NCI-H2196 (cell line): ENCODE data around the gene SH3PXD2B.
"Not testable (repeated sequence)": the region's sequence is repeated elsewhere in the genome, so short reads cannot be mapped to it uniquely, and the experiment has no call there.

Experiments used
- DNase-seq: peaks from one replicate; lab custom pipeline; 2025; ENCODE audit not compliant: unreplicated experiment; lab: John Stamatoyannopoulos, UW

The SH3PXD2B gene

DNA sequence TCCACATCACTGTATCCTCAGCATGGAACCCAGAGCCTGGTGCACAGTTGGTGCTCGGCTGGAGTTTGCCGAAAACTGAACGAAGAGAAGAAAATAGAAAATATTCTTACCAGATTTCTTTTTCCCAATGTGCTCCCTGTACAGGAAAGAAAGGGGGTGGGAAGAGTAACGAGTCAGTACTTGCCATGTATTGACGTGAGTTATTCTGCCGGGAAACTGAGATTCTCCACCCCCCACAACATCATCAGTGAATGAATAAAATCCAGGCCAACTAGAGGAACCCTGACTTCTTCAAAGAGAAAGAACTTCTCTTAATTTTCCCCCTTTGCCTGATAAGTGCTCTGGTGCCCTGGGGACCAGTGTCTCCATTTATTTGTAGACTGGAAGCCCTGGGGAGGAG, 80.6 kb downstream of the SH3PXD2B start:
- no peak for DNase-seq

DNA sequence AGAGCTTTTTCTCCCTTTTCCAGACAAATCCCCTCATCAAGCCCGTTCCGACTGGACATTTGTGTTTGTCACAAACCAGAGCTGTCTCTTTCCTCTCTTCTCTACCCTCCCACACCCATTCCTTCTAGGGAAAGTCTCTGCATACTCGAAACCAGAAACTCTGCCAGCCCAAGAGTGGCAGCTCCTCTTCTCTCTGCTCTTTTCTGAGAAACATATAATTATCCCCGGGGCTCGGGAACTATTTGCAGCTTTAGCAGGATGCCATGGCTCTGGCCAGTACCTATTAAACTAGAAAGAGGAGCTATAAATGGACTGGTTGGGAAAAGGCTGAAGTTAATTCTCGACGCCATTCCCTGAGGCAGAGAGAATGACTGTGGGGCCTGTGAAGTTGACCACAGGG, 82.6 kb downstream of the SH3PXD2B start:
- no peak for DNase-seq

DNA sequence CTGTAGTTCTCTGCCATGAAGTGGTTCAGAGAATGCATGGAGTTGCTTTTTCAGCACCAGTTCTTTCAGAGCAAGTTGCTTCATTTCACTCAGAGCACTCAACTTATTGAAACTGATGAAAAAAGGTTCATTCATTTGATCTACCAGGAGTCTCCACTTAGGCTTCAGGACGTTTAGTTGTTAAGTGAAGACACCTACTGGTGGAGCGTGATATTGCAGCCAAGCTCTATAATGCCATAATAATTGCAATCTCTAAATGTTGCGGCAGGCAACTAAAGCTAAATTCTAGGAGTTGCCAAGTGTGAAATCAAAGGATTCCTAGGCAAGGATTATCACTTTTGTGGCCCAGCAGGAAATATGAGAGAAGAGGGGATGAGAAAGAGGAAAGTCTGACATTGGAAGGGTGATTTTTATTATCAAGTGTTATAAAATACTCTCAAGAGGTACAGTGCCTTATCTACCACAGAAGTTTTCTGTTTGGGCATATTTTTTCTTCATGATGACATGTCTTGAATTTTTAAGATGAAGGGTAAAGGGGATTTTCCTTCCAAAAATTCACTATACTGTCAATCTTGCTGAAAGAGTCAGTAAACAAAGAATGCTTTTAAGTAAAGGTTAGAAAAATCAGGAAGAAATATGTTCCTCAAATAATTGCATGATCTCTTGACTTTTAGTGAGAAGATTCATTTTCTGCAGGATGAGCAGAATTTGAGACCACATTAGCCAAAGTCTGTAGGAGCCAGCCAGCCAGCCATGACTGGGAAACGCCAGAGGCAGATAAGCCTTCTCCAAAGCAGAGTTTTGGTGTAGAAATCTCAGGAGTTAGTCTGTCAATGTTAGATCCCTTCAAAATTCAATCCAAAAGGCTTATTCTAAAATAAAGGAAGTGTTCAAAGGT, 83.4 kb downstream of the SH3PXD2B start:
- no peak for DNase-seq

DNA sequence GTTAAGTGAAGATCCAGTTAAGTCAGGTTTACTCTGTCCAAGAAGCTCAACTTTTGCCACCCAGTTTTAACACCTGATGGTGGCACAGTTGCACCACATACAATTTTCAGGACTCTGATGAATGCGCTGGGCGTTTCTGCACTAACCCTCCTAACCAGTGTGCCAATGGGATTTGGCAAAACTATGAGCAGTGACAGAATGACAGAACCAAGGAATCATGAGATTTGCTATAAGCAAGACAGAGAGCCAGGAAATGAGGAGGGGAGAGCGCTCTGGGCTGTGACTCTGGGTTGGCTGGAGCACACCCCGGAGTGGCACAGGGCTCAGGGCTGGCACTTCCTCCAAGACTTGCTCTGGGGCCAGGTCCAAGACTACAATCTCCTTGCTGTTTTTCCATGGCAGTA, 84.1 kb downstream of the SH3PXD2B start:
- DNase-seq = no peak

DNA sequence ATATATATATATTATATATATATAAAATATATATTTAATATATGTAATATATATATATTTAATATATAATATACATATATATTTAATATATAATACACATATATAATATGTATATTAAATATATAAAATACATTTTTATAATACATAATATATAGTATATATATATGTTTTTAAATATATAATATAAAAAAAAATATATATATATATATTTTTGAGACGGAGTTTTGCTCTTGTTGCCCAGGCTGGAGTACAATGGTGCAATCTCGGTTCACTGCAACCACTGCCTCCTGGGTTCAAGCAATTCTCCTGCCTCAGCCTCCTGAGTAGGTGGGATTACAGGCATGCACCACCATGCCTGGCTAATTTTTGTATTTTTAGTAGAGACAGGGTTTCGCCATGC, 85.6 kb downstream of the SH3PXD2B start:
- DNase-seq = not testable (repeated sequence)

DNA sequence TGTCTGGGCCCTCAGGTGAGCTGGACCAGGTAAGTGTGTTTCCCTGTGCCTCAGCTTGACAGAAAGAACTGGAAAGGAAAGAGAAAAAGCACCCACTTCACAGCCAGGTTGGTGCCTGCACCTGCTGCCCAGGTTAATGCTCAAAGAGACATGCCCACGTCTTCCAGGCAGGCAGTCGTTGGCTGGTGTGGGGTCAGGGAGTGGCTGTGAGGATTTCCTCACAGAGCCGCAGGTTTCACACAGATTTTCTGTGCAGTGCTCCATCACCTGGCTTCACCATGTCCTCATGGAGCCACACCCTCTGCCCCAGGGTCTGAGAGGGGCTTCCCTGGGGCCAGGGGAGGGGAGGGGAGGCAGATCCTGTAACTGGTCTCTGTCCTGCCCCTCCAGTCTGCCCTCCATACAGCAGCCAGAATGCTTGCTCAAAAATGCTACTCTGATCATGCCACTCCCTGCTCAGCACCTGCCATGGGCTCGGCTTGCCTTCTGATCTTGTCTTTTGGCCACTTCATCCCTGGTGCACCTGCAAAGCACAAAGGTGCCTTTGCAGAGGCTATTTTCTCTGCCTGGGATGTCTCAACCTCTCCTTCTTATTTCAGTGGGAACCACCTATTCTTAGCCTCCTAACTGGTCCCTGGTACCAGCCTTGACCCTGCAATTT, 88.2 kb downstream of the SH3PXD2B start:
- DNase-seq = peak; percentile 44

DNA sequence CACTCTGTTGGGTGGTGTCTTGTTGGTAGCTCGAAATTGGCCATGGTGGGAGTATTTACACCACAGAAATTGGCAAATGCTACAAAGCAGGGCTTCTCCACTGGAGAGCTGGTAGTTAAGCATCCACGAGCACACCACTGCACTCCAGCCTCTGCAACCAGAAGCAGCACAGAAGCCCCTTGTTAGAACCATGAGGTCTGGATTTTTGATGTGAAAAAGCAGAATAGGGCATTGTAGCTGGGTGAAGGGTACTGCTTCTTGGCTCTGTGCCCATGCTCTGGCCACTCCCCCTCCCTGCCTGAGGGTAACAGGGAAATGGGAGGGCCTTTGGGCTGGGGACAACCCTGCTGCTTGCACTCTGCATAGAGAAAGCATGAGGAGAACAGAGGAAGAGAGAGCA, 89.6 kb downstream of the SH3PXD2B start:
- no peak for DNase-seq

DNA sequence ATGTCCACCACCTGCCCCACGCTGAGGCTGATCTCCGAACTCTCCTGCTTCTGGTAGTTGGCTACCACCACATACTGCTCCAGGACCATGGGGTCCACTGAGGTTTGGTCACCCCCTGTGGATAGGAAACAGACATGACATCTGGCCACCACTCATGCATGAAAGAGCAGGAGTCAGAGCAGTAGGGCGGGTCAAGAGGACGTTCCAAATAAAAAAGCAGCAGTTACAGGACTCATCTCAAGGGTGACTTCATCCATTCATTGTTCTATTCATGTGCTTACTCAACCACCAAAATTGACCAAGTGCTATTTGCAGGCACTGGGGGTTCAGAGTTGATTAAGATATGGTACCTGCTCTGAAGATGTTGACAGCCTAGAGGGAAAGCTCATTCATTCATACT, 91.6 kb downstream of the SH3PXD2B start:
- DNase-seq = no peak

DNA sequence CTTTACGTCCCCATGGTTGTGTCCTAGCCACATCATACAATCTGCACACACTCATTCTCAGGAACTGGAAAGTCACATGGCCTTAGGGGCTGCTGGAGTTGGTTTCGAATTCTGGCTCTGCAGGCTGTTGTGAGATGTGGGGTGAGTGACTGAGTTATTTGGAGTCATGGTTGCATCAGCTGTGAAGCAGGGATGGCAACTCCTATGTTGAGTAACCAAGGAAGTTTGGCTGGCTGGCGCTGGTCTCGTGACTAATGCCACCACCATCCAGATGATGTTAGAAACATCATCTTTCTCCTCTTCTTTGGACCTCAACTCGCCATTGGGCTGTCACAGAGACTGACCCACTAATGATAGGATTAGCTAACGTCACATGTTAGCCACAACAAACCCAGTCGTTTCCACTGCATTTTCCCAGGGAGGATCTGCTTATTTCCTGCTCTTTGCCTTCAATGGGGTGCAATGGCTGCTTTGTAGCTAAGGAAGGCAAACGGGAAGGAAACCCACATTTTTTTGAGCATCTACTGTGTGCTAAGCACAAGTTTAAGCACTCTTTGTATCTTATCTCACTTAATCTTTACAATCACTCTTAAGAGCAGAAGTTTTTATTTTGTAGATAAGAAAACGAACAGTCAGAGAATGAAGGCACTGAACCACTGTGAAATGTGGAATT, 92.6 kb downstream of the SH3PXD2B start:
- no peak for DNase-seq

DNA sequence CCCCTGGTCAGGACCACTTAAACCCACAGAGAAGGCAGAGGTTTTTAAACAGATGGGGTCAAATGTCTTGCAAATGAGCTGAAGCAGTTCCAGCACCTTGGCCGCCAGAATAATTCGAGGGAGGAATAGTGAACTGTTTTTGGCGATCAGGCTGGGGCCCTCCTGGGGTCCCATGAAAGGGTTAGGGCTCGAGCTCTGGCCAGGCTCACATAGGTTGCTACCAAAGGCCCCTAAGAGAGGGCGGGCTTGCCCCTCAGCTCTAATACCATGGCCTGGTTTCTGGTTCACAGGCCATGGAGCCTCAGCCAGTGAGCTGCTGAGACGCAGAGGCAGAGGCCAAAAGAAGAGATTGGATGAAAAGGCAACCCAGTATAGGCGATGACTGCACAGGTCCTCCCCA, 96.0 kb downstream of the SH3PXD2B start:
- DNase-seq = no peak

DNA sequence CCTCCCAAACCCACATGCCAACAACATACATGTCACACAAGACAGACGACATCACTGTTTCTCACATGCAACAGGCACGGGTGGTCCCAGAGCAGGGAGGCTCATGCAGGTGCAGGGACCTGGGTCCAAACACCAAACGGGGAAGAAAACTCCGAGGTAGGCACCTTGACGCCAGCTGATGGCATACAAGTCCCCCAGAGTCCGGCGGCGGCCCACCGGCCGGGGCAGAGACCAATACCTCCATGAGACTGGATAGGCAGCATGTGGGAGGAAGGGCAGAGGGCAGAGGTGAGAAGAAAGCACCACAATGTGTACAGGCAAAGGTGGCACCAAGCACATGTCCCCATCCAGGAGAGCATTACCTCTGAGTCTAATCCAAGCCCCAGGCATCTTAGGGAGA, 97.8 kb downstream of the SH3PXD2B start:
- no peak for DNase-seq

DNA sequence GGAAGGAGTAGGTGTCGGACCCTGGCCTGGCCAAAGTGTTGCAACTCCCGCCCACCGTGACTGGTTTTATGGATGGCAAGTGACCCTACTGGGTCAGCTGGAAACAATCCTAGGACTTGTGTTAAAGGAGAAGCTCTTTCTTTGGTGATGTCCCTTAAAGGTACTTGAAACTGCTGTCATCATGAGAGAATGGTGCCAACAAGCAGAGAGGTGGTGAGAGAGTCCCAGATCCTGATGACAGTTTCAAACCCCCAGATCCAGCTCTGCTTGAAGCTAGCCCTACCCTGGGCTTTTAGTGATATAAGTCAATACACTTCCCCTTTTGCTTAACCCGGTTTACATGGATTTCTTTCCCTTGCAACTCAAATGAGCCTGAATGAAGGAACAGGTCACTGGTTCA, 98.3 kb downstream of the SH3PXD2B start:
- no peak for DNase-seq

DNA sequence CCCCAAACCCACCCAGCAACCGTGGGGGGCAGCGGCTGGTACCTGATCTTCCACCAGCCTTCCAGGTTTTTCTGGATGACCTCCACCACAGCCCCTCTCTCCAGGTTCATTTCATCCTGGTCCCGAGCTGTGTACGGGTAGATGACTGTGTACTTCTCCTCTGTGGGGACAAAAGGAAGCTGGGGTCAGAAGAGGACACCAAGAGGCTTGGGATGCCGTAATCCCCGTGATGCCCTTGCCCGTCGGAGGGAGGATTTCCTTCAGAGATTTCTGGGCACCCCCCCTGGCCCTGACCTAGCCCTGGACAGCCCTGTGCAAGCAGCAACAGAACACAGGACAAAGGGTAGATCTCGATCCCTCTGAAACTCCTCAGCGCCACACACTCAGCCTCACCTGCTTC, 100.5 kb downstream of the SH3PXD2B start:
- no peak for DNase-seq

DNA sequence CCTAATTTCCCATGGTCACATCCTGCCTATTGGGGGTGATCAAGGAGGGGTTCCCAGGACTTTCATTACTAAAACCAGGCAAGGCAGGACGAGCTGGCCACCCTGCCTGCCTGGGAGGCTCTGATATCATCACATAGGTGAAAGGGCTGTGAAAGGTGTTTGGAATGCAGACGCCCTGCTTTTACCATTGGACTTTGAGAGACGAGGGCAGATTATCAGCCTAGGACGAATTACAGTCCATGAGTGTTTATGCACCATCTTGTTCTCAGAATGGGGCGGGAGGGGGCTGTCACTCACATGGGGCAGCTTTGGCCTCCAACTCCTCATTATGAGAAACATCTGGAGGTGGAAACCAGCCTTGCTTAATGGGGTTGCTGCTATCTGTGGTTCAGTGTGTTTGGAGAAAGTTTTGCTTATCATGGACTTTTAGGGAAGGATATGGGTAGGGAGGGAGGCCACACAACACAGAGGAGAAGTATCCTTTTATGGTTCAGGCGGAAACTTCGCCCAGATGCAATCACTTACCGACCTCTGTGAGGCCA, 101.0 kb downstream of the SH3PXD2B start:
- no peak for DNase-seq

DNA sequence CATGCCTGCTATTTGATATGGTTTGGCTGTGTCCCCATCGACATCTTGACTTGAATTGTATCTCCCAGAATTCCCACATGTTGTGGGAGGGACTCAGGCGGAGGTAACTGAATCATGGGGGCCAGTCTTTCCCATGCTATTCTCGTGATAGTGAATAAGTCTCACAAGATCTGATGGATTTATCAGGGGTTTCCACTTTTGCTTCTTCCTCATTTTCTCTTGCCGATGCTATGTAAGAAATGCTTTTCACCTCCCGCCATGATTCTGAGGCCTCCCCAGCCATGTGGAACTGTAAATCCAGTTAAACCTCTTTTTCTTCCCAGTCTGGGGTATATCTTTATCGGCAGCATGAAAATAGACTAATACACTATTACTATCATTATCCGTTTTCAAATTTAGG, 101.8 kb downstream of the SH3PXD2B start:
- DNase-seq = not testable (repeated sequence)

DNA sequence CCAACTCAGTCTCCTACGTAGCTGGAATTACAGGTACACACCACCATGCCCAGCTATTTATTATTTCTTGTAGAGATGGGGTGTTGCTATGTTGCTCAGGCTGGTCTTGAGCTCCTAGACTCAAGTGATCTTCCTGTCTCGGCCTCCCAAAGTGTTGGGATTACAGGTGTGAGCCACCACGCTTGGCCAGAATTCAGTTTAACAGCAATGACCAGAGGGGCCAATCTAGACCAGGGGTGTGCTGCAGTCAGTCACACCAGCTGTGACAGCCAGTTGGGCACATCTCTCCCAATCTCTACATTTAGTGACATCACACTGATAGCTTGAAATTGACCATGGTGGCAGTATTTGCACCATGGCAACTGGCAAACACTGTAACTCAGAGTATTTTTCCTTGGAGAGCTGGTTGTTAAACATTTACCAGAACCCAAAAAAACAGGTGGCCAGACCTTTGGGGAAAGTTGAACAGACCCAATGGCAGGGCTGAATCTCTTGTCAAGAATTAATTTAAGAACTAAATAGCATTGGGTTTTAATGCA, 103.0 kb downstream of the SH3PXD2B start:
- no peak for DNase-seq

DNA sequence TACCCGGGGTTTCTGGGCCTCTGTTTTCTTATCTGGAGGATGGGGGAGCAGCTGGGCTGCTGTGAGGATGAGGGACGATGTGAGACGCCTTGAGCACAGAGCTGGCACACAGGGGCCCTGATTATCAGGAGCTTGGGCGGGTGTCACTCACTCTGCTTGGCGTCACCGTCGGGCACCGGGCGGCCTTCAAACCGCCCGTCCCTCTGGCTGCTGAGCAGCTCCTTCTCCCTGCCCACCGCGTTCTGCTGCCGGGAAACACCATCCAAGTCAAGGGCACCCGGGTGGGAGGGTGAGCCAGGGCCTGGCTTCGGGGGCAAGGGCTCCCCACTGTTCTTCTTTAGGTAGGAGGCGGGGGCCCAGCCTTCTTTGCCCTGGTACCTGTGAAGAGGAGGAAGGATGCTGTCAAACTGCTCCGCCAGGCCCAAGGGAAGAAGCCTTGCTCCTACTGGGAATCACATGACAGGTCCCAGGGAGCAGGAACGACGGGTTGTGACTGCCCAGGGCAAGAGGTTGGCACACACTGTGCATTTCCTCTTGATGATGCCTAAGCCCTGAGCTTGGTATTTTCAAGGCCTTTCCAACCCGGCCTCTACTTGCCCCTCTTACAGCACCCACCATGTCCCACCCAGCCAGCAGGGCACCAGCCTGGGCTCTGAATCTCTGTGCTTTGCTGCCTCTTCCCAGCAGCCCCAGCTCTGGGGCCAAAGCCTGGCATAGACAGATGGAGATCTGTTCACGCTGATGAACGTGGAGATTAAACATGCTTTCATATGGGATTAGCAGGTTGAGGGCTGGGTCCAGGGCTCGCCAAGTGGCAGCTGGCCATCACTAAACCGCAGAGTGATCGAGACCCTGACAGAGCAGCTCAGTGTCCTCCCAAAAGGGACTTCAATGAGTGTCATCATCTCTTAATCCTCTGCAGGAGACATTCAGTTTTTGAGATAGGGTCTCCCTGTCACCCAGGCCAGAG, 103.8 kb downstream of the SH3PXD2B start:
- DNase-seq = no peak

DNA sequence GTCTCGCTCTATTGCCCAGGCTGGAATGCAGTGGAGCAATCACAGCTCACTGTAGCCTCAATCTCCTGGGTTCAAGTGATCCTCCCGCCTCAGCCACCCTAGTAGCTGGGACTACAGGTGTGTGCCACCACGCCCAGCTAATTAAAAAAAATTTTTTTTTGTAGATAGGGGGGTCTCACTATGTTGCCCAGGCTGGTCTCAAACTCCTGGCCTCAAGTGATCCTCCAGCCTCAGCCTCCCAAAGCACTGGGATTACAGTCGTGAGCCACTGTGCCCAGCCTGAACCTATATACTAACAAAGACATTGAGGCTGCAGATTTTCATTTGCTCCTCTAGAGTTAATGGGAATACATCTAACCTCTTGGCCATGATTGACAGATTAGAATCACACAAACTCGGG, 105.6 kb downstream of the SH3PXD2B start:
- not testable (repeated sequence) for DNase-seq

DNA sequence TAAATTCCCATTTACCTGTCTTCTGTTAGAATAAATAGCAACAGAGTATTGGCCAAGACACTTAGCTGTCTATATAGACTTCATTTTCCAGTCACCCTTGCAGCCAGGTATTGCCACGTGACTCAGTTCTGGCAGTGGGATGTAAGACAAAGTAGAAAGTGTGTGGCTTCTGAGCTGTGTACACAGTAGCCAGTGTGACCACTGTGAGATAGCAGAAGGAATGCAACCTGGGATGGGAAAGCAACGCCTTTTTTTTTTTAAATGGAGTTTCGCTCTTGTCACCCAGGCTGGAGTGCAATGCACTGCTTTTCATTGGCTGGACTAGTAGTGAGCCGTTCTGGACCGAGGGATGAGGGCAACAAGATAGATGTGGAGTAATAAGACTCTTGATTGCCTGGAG, 106.2 kb downstream of the SH3PXD2B start:
- DNase-seq = no peak

DNA sequence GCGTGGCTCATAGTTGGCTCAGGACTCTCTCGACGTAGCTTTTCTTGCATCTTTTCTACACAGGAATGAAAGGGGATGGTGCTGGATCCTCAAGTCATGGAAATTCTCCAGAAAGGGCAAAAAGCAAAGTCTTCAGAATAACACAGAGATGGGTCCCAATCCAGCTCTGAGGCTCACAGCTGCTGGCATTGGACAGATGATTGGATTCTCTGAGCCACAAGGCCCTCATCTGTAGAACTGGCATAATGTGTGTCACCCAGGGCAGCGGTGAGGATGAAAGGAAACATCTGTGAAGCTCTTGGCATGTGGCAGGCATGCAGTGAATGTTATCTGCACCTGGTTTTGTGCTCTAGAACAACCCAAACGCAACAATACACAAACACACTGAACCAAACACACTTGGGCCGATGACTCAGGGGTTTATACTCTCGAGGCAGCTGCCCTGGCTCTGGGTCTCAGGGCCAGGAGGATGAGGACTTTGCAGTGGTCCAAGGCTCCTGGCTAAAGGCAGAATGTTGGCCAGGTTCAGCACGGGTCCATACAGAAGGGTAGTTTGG, 106.8 kb downstream of the SH3PXD2B start:
- no peak for DNase-seq
